GM12878 (cell line): ENCODE results near the gene THSD4. TPM values are rescaled to one million over a fixed set of nuclear protein-coding genes. Genes with fewer than 3 reads are reported as not detected.

Experiments used
- ATAC-seq: fragments of 200-7000 bp; cut with Tn5 transposase; 3 replicates; pipeline ENCODE4 v1.9.1; 2020; ENCODE audit warnings: mild to moderate bottlenecking, moderate library complexity
- BruUV-seq: library from RNA; stranded (reverse); fragments of 400-500 nt; replicated peaks from 2 replicates; lab custom pipeline; 2021; lab: Mats Ljungman, UMichigan
- CTCF ChIA-PET: fragments of 300-600 bp; sonication (Branson Sonifier 250); formaldehyde crosslinking; extraction: SDS; loops from one replicate; lab custom pipeline; 2021; ENCODE audit warnings: inconsistent platforms; lab: Yijun Ruan, JAX
- POLR2A ChIA-PET: fragments of 350-600 bp; formaldehyde crosslinking; extraction: SDS; loops from one replicate; lab custom pipeline; 2021; ENCODE audit warnings: inconsistent platforms; lab: Charles Lee
- RAD21 ChIA-PET: fragments of 300-600 bp; sonication (Branson Sonifier 250); formaldehyde crosslinking; loops from one replicate; lab custom pipeline; 2023; ENCODE audit warnings: antibody characterized with exemption; ENCODE audit not compliant: unreplicated experiment; lab: Charles Lee
- SMC1A ChIA-PET: fragments of 300-600 bp; sonication (Branson Sonifier 250); formaldehyde crosslinking; loops from one replicate; lab custom pipeline; 2023; ENCODE audit not compliant: unreplicated experiment, uncharacterized antibody; lab: Charles Lee
- DNase-seq: peaks from one replicate; pipeline ENCODE4 v3.0.0-alpha.2; 2011; ENCODE audit warnings: low read depth, low spot score
- FAIRE-seq: peaks from 3 replicates; lab custom pipeline; 2011; peaks lifted over from hg19 to GRCh38; lab: Jason Lieb, UNC
- H2AFZ ChIP-seq: 2 replicates; pipeline ENCODE4 v1.6.0; 2011; ENCODE audit warnings: low read depth, low read length, control low read depth; ENCODE audit not compliant: control insufficient read depth
- H3K27ac ChIP-seq: 2 replicates; pipeline ENCODE4 v1.5.1; 2011; ENCODE audit warnings: control low read depth; ENCODE audit not compliant: control insufficient read depth, insufficient read depth
- H3K27me3 ChIP-seq, 2 experiments: replicated peaks in 1 of 2; 2 replicates each; pipeline versions ENCODE4 v1.6.0 to v1.6.1; 2011; ENCODE audit warnings: low read length in 1 of 2; ENCODE audit not compliant: control insufficient read depth in 2 of 2, insufficient read depth in 2 of 2
- H3K36me3 ChIP-seq, 2 experiments: 2 replicates each; pipeline ENCODE4 v1.5.1; 2011; ENCODE audit warnings: low read length in 1 of 2; ENCODE audit not compliant: control insufficient read depth in 2 of 2, insufficient read depth in 2 of 2
- H3K4me1 ChIP-seq: 2 replicates; pipeline ENCODE4 v1.6.1; 2011; ENCODE audit warnings: mild to moderate bottlenecking, low read length, moderate library complexity, mixed read lengths; ENCODE audit not compliant: control insufficient read depth, insufficient read depth
- H3K4me2 ChIP-seq: 2 replicates; pipeline ENCODE4 v1.6.0; 2011; ENCODE audit warnings: control low read depth; ENCODE audit not compliant: control insufficient read depth, insufficient read depth
- H3K4me3 ChIP-seq: fragments of 200-600 bp; sonication (generic); 2 replicates; pipeline ENCODE4 v1.5.1; 2016
- H3K79me2 ChIP-seq: 2 replicates; pipeline ENCODE4 v1.6.0; 2011; ENCODE audit warnings: low read length; ENCODE audit not compliant: control insufficient read depth, insufficient read depth
- H3K9ac ChIP-seq: 2 replicates; pipeline ENCODE4 v1.8.0; 2011; ENCODE audit warnings: low read length, control low read depth, mixed read lengths; ENCODE audit not compliant: control insufficient read depth, insufficient read depth
- H3K9me3 ChIP-seq: replicated peaks from 3 replicates; pipeline ENCODE4 v1.5.1; 2011; ENCODE audit warnings: mild to moderate bottlenecking, low read length; ENCODE audit not compliant: control insufficient read depth, insufficient read depth
- H4K20me1 ChIP-seq: 2 replicates; pipeline ENCODE4 v1.6.0; 2011; ENCODE audit not compliant: control insufficient read depth, insufficient read depth
- E2F4 ChIP-seq: IDR thresholded peaks from 2 replicates; pipeline ENCODE4 v1.6.1; 2012; ENCODE audit warnings: low read depth, low read length, improper control_type of control experiment
- E2F8 ChIP-seq: fragments of 450-650 bp; IDR thresholded peaks from 2 replicates; pipeline ENCODE4 v1.6.1; 2018; ENCODE audit warnings: mild to moderate bottlenecking, low read depth, moderate library complexity; ENCODE audit not compliant: partially characterized antibody
- HCFC1 ChIP-seq: fragments of 150-350 bp; IDR thresholded peaks from 2 replicates; pipeline ENCODE4 v1.6.1; 2014; ENCODE audit warnings: low read length
- MLLT1 ChIP-seq: fragments of 450-650 bp; IDR thresholded peaks from 2 replicates; pipeline ENCODE4 v1.6.1; 2016; ENCODE audit warnings: mild to moderate bottlenecking
- MTA2 ChIP-seq: fragments of 450-650 bp; IDR thresholded peaks from 2 replicates; pipeline ENCODE4 v1.6.1; 2016; ENCODE audit warnings: low read depth, mild to moderate bottlenecking, moderate library complexity
- MXI1 ChIP-seq: fragments of 150-350 bp; IDR thresholded peaks from 2 replicates; pipeline ENCODE4 v1.6.1; 2011; ENCODE audit warnings: low read depth, mild to moderate bottlenecking, inconsistent platforms, low read length, improper control_type of control experiment
- MYC ChIP-seq: IDR thresholded peaks from 2 replicates; pipeline ENCODE4 v1.6.1; 2011; ENCODE audit warnings: mild to moderate bottlenecking, low read length, moderate library complexity, inconsistent platforms; ENCODE audit not compliant: insufficient read depth, insufficient replicate concordance, insufficient read length, severe bottlenecking
- NFYB ChIP-seq: IDR thresholded peaks from 2 replicates; pipeline ENCODE4 v1.6.1; 2011; ENCODE audit warnings: low read depth, mild to moderate bottlenecking, low read length, improper control_type of control experiment, moderate library complexity; ENCODE audit not compliant: insufficient read depth
- SMC3 ChIP-seq: IDR thresholded peaks from 2 replicates; pipeline ENCODE4 v1.6.1; 2011; ENCODE audit warnings: low read length, improper control_type of control experiment, borderline replicate concordance
- SUZ12 ChIP-seq: fragments of 200-600 bp; sonication (generic); IDR thresholded peaks from one replicate; pipeline ENCODE4 v1.6.1; 2018; ENCODE audit warnings: antibody characterized with exemption, mild to moderate bottlenecking; ENCODE audit not compliant: unreplicated experiment
- TBL1XR1 ChIP-seq: IDR thresholded peaks from 2 replicates; pipeline ENCODE4 v1.6.1; 2012; ENCODE audit warnings: low read depth, low read length, improper control_type of control experiment
- TCF3 ChIP-seq: IDR thresholded peaks from 2 replicates; pipeline ENCODE4 v1.6.1; 2012; ENCODE audit warnings: low read depth, mild to moderate bottlenecking, low read length, borderline replicate concordance; ENCODE audit not compliant: insufficient read depth
- WGBS: methylation state at CpG from one replicate; pipeline ENCODE4 v1.1.6; 2016; ENCODE audit warnings: low lambda C conversion rate; ENCODE audit not compliant: insufficient replicate concordance, insufficient coverage; ENCODE audit errors: missing lambda C conversion rate; 5-methylcytosine and 5-hydroxymethylcytosine counted together
- in situ Hi-C: fragments of 300-500 bp; cut with MboI; formaldehyde crosslinking; loops from 9 replicates; pipeline ENCODE4 v1.14.3; 2018; ENCODE audit warnings: mixed read lengths
- intact Hi-C: fragments of 100-400 bp; cut with micrococcal nuclease; formaldehyde crosslinking; loops from one replicate; pipeline ENCODE4 v1.14.2; 2022; ENCODE audit not compliant: unreplicated experiment
- polyA plus RNA-seq, 11 experiments: library from polyadenylated mRNA; depleted of rRNA in 4 of 11; unstranded in 6 of 11; stranded (reverse) in 5 of 11; fragments of >200 nt; fragmentation: Nextera tagmentation in 4 of 11; fragmentation: Illumina TruSeq in 1 of 11; extraction: Ambion mirVana in 4 of 11; extraction: Trizol in 1 of 11; gene quantifications; 1 replicate in 1 of 11; 2 replicates in 10 of 11; pipeline versions ENCODE4 v1.2.1 to v1.2.3, GENCODE V29; 2011 to 2016; ENCODE audit warnings: inconsistent platforms in 2 of 11, missing spikeins in 2 of 11, low read depth in 1 of 11
- total RNA-seq, 4 experiments: library from RNA; depleted of rRNA in 3 of 4; stranded (reverse); fragments of >200 nt in 3 of 4; fragmentation: Illumina TruSeq in 1 of 4; extraction: Trizol in 1 of 4; gene quantifications; 2 replicates each; pipeline versions ENCODE4 v1.2.1 to v1.2.3, GENCODE V29; 2013 to 2021

THSD4 gene
- total and polyA plus RNA-seq, 10 of the 15 experiments (the other 5 are each of a cell fraction or from before 2014, with no cell fraction given): 0.04 to 0.13 (median 0.05) TPM; not detected in 7

- no peak overlapping the region for H3K4me2 ChIP-seq
- POLR2A ChIA-PET: no interaction called here
- no TSS peak for BruUV-seq
Observed at GRCh38 chr15:71699977-71700376, 584.7 kb downstream of the THSD4 start.

GRCh38 chr15:71701808-71702207 is 586.5 kb downstream of the THSD4 start:
- BruUV-seq: no TSS peak
- no peak for FAIRE-seq
- Histone ChIP-seq H3K79me2 (no peaks in the 10 kb centered on the region), H3K4me2 (no peak overlapping the region), H3K4me3 (no peak overlapping the region), H4K20me1 (no peaks in the 10 kb centered on the region), H3K27me3 (no peaks in the 10 kb centered on the region), H2AFZ (no peak overlapping the region), H3K27ac (no peak overlapping the region), H3K9ac (no peak overlapping the region), H3K9me3 (no peaks in the 10 kb centered on the region), H3K4me1 (no peaks in the 10 kb centered on the region), H3K36me3 (no peaks in the 10 kb centered on the region)
- SMC1A ChIA-PET: no interaction called here
- WGBS: 23% methylated on average over 3 of the region's 3 CpGs
- POLR2A ChIA-PET: no interaction called here
- TF ChIP-seq MTA2 (no peak), TBL1XR1 (no peak), MYC (no peak), NFYB (no peak), HCFC1 (no peak), MLLT1 (no peak), E2F4 (no peak), SUZ12 (no peak), E2F8 (no peak), TCF3 (no peak), MXI1 (no peak)
- ATAC-seq: no peak
- no peak for DNase-seq
- RAD21 ChIA-PET: no interaction called here
- CTCF ChIA-PET: interaction anchor here (1.4 kb wide), 1 partner anchor 42 kb away, joined by 5 read pairs; no protein-coding TSS in a partner anchor
- intact Hi-C loops: no loop called here
- in situ Hi-C loops: no loop called here

More at GRCh38 chr15:71699977-71700376, 584.7 kb downstream of the THSD4 start:
- H2AFZ ChIP-seq: no peak overlapping the region
- SMC1A ChIA-PET: interaction anchor here (0.6 kb wide), 1 partner anchor 887 kb away, joined by 3 read pairs; no protein-coding TSS in a partner anchor
- 4% methylated on average over 1 of the region's 1 CpG for WGBS
- no peak for FAIRE-seq
- ATAC-seq: no peak
- no peaks in the 10 kb centered on the region for H3K36me3 ChIP-seq
- H3K79me2 ChIP-seq: no peaks in the 10 kb centered on the region
- H3K27ac ChIP-seq: no peak overlapping the region
- H3K4me1 ChIP-seq: no peaks in the 10 kb centered on the region
- no peak overlapping the region for H3K4me3 ChIP-seq
- RAD21 ChIA-PET: no interaction called here
- in situ Hi-C loops (no loop called here), intact Hi-C loops (no loop called here)
- no peak overlapping the region for H3K9ac ChIP-seq
- no peak for TF ChIP-seq SMC3
- H3K27me3 ChIP-seq: no peaks in the 10 kb centered on the region
- no peaks in the 10 kb centered on the region for H3K9me3 ChIP-seq
- no peaks in the 10 kb centered on the region for H4K20me1 ChIP-seq
- CTCF ChIA-PET: interaction anchor here (0.6 kb wide), 1 partner anchor 101 kb away, joined by 3 read pairs; no protein-coding TSS in a partner anchor
- DNase-seq: no peak
